T-helper 17 cell (primary cell): ENCODE results near the gene ZNF423. TPM values are rescaled to one million over a fixed set of nuclear protein-coding genes. Genes with fewer than 3 reads are reported as not detected.

Experiments used
- ATAC-seq: fragments of 150-1000 bp; cut with Tn5 transposase; 2 replicates; pipeline ENCODE4 v1.10.0; 2021; ENCODE audit warnings: mild to moderate bottlenecking, moderate library complexity
- DNase-seq, 3 donors: peaks; one replicate each; pipeline versions ENCODE4 v3.0.0 to v3.0.0-alpha.2; 2020 to 2021
- H3K9me3 ChIP-seq: one replicate; pipeline ENCODE4 v1.7.0; 2013; ENCODE audit warnings: low read length, mild to moderate bottlenecking; ENCODE audit not compliant: control insufficient read depth, poor library complexity, severe bottlenecking
- H3K27ac Mint-ChIP-seq: one replicate; pipeline ENCODE4 v1.8.0; 2022; ENCODE audit warnings: mild to moderate bottlenecking, moderate library complexity, mixed read lengths
- H3K27me3 Mint-ChIP-seq: one replicate; pipeline ENCODE4 v1.8.0; 2022; ENCODE audit warnings: mixed read lengths
- H3K36me3 Mint-ChIP-seq: one replicate; pipeline ENCODE4 v1.8.0; 2022; ENCODE audit warnings: low read depth, mixed read lengths
- H3K4me1 Mint-ChIP-seq: one replicate; pipeline ENCODE4 v1.8.0; 2022; ENCODE audit warnings: mild to moderate bottlenecking, mixed read lengths
- H3K4me3 Mint-ChIP-seq: one replicate; pipeline ENCODE4 v1.8.0; 2022; ENCODE audit warnings: mild to moderate bottlenecking, moderate library complexity, mixed read lengths
- total RNA-seq, 4 donors: library from RNA in 2 of 4; stranded (reverse) in 2 of 4; gene quantifications; one replicate each; pipeline ENCODE4 v1.2.3 and lab custom pipeline; 2022 to 2026

The ZNF423 gene
- total RNA-seq, 2 donors from 2014 or later, result not detected

DNA sequence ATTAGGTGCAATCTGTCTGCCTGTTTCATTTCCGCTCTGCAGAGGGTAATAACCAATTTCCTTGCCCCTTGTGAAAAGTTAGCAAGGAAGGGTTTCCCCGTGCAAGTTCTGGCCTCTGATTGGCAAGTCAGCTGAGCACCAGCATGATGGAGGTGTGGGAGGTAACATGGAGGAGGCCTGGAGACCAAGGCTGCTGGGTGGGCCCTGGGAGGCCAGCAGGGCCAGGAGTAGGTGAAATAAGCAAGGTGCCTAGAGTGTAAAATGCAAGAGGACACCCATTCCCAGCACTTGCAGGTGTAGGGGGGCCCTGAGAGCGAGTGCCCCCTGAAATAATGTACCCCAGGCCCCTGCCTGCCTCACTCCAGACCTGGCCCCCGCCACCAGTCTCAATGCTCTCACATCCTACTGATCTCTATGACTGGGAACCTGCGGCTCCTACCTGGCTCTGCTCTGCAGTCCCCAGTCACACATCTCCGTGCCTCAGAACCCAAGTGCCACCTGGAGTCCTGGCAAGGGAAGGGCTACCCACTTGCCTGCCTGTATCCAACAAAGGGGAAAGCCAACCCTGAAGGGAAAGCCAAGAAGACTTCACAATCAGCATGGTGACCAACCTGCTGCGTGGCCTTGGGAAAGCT lies 366.1 kb downstream of the ZNF423 start:
- Mint-ChIP-seq H3K27me3 (peaks cover 13% of the 10 kb centered on the region), H3K4me1 (no peaks in the 10 kb centered on the region), H3K4me3 (no peak overlapping the region), H3K36me3 (peaks cover 4% of the 10 kb centered on the region), H3K27ac (no peak overlapping the region)
- DNase-seq, result no peak
- H3K9me3 ChIP-seq, result no peaks in the 10 kb centered on the region
- ATAC-seq, result no peak

- Mint-ChIP-seq H3K36me3 (peaks cover 7% of the 10 kb centered on the region), H3K4me3 (no peak overlapping the region), H3K4me1 (no peaks in the 10 kb centered on the region), H3K27me3 (peaks cover 13% of the 10 kb centered on the region), H3K27ac (no peak overlapping the region)
- DNase-seq (no peak), ATAC-seq (no peak)
- H3K9me3 ChIP-seq, result no peaks in the 10 kb centered on the region
These were observed 367.0 kb downstream of the ZNF423 start for GRCh38 chr16:49488740-49489525.

DNA sequence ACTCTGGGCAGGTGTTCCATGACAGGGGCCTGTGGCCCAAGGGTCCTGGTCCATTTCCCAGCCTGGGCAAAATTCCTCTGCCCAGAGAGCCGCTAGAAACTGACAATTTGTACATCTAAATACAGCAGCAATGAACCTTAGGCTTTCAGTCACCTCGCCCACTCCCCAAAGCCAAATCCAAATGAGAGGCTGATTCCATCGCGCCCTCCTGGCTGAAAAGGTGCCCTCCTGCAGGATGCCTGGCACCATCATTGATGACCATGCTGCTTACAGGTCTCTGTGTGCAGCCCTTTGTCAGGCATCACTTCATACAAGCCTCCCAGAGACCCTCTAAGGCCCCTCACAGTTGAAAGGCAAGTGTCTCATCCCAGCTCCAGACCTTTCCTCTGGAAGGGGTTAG lies 367.6 kb downstream of the ZNF423 start:
- Mint-ChIP-seq H3K4me3 (no peak overlapping the region), H3K36me3 (peaks cover 4% of the 10 kb centered on the region), H3K27me3 (peaks cover 11% of the 10 kb centered on the region), H3K27ac (no peak overlapping the region), H3K4me1 (no peaks in the 10 kb centered on the region)
- no peaks in the 10 kb centered on the region for H3K9me3 ChIP-seq
- ATAC-seq, result no peak
- DNase-seq, result no peak

DNA sequence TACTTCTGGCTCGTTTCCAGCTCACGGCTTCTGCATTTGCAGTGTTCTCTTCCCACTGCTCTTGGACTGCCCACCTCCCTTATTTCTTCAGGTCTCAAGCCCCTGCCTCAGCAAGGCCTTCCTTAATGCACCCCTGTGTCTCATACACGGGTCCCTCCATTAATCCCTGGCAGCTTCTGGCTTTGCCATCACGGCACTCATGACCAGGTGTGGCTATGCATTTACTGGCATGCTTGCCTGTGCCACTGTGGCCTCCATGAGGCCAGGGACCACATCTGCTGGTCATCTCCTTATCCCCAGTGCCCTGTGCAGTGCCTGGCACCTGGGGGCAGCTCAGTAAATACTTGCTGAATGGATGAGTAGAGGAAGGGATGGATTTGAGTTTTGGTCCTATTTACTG lies 368.2 kb downstream of the ZNF423 start:
- H3K4me3 Mint-ChIP-seq, result no peak overlapping the region
- DNase-seq (no peak), ATAC-seq (no peak)
- peaks cover 15% of the 10 kb centered on the region for H3K27me3 Mint-ChIP-seq
- no peak overlapping the region for H3K27ac Mint-ChIP-seq
- H3K4me1 Mint-ChIP-seq, result no peaks in the 10 kb centered on the region
- H3K36me3 Mint-ChIP-seq, result peaks cover 4% of the 10 kb centered on the region
- H3K9me3 ChIP-seq, result no peaks in the 10 kb centered on the region

- H3K36me3 Mint-ChIP-seq, result peaks cover 4% of the 10 kb centered on the region
- H3K27me3 Mint-ChIP-seq, result peaks cover 19% of the 10 kb centered on the region
- H3K4me3 Mint-ChIP-seq, result no peak overlapping the region
- H3K4me1 Mint-ChIP-seq, result no peaks in the 10 kb centered on the region
- DNase-seq (no peak), ATAC-seq (no peak)
- no peaks in the 10 kb centered on the region for H3K9me3 ChIP-seq
- no peak overlapping the region for H3K27ac Mint-ChIP-seq
These were observed 369.5 kb downstream of the ZNF423 start for GRCh38 chr16:49486400-49486799.

DNA sequence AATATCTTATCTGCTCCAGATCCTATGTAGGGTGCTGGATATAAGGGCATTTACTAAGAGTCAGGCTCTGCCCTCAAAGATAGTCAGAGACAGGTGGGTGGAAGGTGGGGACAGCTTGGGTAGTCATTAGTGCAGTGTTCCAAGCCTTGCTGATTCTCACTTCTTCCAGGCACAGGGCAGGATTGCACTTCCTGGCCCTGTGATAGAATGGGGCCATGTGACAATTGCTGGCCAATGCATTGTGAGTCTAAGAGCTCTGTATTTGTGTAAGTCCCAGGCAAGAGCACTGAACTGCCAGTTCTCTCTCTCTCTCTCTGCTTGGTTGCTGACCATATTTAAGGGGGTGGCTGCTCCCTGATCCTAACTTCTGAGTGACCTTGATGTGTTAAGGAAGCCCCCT lies 370.2 kb downstream of the ZNF423 start:
- no peak overlapping the region for H3K4me3 Mint-ChIP-seq

DNA sequence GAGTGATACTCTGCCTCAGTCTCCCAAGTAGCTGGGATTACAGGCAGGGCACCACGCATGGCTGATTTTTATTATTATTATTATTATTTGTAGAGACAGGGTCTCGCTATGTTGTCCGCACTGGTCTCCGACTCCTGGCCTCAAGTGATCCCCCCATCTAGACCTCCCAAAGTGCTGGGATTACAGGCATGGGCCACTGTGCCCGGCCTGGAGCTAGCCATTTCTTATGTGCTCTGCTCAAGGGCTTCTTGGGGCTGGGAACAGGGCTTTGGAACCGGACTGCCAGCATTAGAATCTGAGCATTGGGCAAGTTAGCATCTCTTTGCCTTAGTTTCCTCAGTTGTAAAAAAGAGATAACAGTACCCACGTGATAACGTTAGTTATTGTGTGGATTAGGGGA lies 371.0 kb downstream of the ZNF423 start:
- Mint-ChIP-seq H3K4me3 (no peak overlapping the region), H3K27ac (no peak overlapping the region), H3K4me1 (no peaks in the 10 kb centered on the region), H3K27me3 (peaks cover 13% of the 10 kb centered on the region), H3K36me3 (peaks cover 2% of the 10 kb centered on the region)
- no peak for ATAC-seq
- no peaks in the 10 kb centered on the region for H3K9me3 ChIP-seq
- no peak for DNase-seq

More for the DNA sequence above, 370.2 kb downstream of the ZNF423 start:
- no peak for ATAC-seq
- no peak for DNase-seq
- no peaks in the 10 kb centered on the region for H3K9me3 ChIP-seq
- H3K36me3 Mint-ChIP-seq, result peaks cover 2% of the 10 kb centered on the region
- peaks cover 13% of the 10 kb centered on the region for H3K27me3 Mint-ChIP-seq
- H3K4me1 Mint-ChIP-seq, result no peaks in the 10 kb centered on the region
- H3K27ac Mint-ChIP-seq, result no peak overlapping the region

DNA sequence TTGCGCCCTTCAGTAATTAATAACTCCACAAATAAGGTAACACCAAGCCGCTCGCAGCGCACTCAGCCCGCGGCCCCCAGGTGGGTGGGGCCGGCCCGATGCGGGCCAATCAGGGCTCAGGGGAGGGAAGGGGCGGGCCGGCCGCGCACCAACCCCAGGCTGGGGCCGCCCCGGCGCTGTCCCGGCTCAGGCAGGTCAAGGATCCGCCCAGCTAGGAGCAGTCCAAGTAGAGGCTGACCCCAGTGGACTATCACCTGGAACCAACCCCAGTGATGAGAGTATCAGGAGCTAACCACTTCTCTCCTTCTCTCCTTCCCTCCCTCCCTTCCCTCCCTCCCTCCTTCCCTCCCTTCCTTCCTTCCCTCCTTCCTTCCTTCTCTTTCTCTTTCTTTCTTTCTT lies 371.5 kb downstream of the ZNF423 start:
- ATAC-seq (no peak), DNase-seq (no peak)
- H3K9me3 ChIP-seq, result no peaks in the 10 kb centered on the region
- Mint-ChIP-seq H3K4me3 (no peak overlapping the region), H3K27ac (no peak overlapping the region), H3K27me3 (peaks cover 13% of the 10 kb centered on the region), H3K36me3 (peaks cover 2% of the 10 kb centered on the region), H3K4me1 (no peaks in the 10 kb centered on the region)

GRCh38 chr16:49483651-49484450 lies 372.1 kb downstream of the ZNF423 start:
- peaks cover 2% of the 10 kb centered on the region for H3K36me3 Mint-ChIP-seq
- H3K27me3 Mint-ChIP-seq, result peaks cover 13% of the 10 kb centered on the region
- H3K27ac Mint-ChIP-seq, result no peak overlapping the region
- DNase-seq, result no peak
- no peak for ATAC-seq
- no peak overlapping the region for H3K4me3 Mint-ChIP-seq
- no peaks in the 10 kb centered on the region for H3K4me1 Mint-ChIP-seq
- H3K9me3 ChIP-seq, result no peaks in the 10 kb centered on the region

- H3K27ac Mint-ChIP-seq, result no peak overlapping the region
- ATAC-seq (no peak), DNase-seq (no peak)
- H3K4me3 Mint-ChIP-seq, result no peak overlapping the region
- H3K4me1 Mint-ChIP-seq, result no peaks in the 10 kb centered on the region
- no peaks in the 10 kb centered on the region for H3K9me3 ChIP-seq
- H3K36me3 Mint-ChIP-seq, result peaks cover 2% of the 10 kb centered on the region
- peaks cover 13% of the 10 kb centered on the region for H3K27me3 Mint-ChIP-seq
These were observed 372.7 kb downstream of the ZNF423 start for GRCh38 chr16:49483251-49483650.

DNA sequence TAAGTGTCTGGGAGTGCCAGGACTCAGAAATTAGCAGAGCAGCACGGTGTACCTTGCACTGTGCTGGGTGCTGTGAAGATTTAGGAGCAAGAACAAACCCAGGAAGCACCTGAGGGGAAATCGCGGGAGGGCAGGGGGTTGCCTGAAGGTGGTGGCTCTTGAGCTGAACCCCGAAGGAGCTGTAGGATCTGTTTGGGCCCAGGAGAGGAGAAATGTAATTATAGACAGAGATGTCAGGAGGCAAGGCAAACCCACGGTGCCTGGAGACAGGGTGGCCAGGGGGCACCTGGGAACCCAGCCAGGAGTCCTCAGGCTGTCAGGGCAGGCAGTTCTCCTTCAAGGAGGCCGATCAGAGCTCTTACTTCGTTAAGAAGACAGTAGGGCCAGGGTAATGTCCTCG lies 373.2 kb downstream of the ZNF423 start:
- H3K27me3 Mint-ChIP-seq, result peaks cover 11% of the 10 kb centered on the region
- no peak for DNase-seq
- no peaks in the 10 kb centered on the region for H3K9me3 ChIP-seq
- H3K36me3 Mint-ChIP-seq, result peaks cover 2% of the 10 kb centered on the region
- H3K4me1 Mint-ChIP-seq, result no peaks in the 10 kb centered on the region
- H3K4me3 Mint-ChIP-seq, result no peak overlapping the region
- ATAC-seq, result no peak
- no peak overlapping the region for H3K27ac Mint-ChIP-seq

GRCh38 chr16:49478616-49479015 lies 377.3 kb downstream of the ZNF423 start:
- no peaks in the 10 kb centered on the region for H3K4me1 Mint-ChIP-seq
- no peaks in the 10 kb centered on the region for H3K9me3 ChIP-seq
- no peak overlapping the region for H3K27ac Mint-ChIP-seq
- ATAC-seq, result no peak
- no peak overlapping the region for H3K4me3 Mint-ChIP-seq
- no peaks in the 10 kb centered on the region for H3K36me3 Mint-ChIP-seq
- DNase-seq, result no peak
- peaks cover 10% of the 10 kb centered on the region for H3K27me3 Mint-ChIP-seq

GRCh38 chr16:49478107-49478506 lies 377.8 kb downstream of the ZNF423 start:
- H3K9me3 ChIP-seq, result no peaks in the 10 kb centered on the region
- no peak for DNase-seq
- H3K36me3 Mint-ChIP-seq, result no peaks in the 10 kb centered on the region
- no peak for ATAC-seq
- no peaks in the 10 kb centered on the region for H3K4me1 Mint-ChIP-seq
- no peak overlapping the region for H3K27ac Mint-ChIP-seq
- H3K4me3 Mint-ChIP-seq, result no peak overlapping the region
- H3K27me3 Mint-ChIP-seq, result peaks cover 8% of the 10 kb centered on the region
